ENCODE measurements around the gene ZFYVE28.

The ZFYVE28 gene

GRCh38 chr4:2286904-2287593 lies 131.4 kb downstream of the ZFYVE28 start:
- DNase-seq (ENCODE audit: low spot score): no peak
- no peak for TF ChIP-seq CTCF (IDR thresholded peaks at IDR 0.05; ENCODE audit: extremely low read depth, insufficient read depth, missing control alignments)
- in situ Hi-C loops (cut with MboI; ENCODE audit: low pct_unique_long_range_greater_than_20kb, low sequenced_read_pairs, unreplicated experiment): no loop called here

GRCh38 chr4:2285613-2286381 lies 132.6 kb downstream of the ZFYVE28 start:
- in situ Hi-C loops (cut with MboI; ENCODE audit: low pct_unique_long_range_greater_than_20kb, low sequenced_read_pairs, unreplicated experiment): no loop called here
- no peak for DNase-seq (ENCODE audit: low spot score)
- TF ChIP-seq CTCF (IDR thresholded peaks at IDR 0.05; ENCODE audit: extremely low read depth, insufficient read depth, missing control alignments): no peak

GRCh38 chr4:2284934-2285612 lies 133.4 kb downstream of the ZFYVE28 start:
- no peak for TF ChIP-seq CTCF (IDR thresholded peaks at IDR 0.05; ENCODE audit: extremely low read depth, insufficient read depth, missing control alignments)
- in situ Hi-C loops (cut with MboI; ENCODE audit: low pct_unique_long_range_greater_than_20kb, low sequenced_read_pairs, unreplicated experiment): no loop called here
- no peak for DNase-seq (ENCODE audit: low spot score)

- TF ChIP-seq CTCF (IDR thresholded peaks at IDR 0.05; ENCODE audit: extremely low read depth, insufficient read depth, missing control alignments): no peak
- no peak for DNase-seq (ENCODE audit: low spot score)
- in situ Hi-C loops (cut with MboI; ENCODE audit: low pct_unique_long_range_greater_than_20kb, low sequenced_read_pairs, unreplicated experiment): no loop called here
Observed at GRCh38 chr4:2284161-2284933, 134.1 kb downstream of the ZFYVE28 start.

- in situ Hi-C loops (cut with MboI; ENCODE audit: low pct_unique_long_range_greater_than_20kb, low sequenced_read_pairs, unreplicated experiment): no loop called here
- no peak for TF ChIP-seq CTCF (IDR thresholded peaks at IDR 0.05; ENCODE audit: extremely low read depth, insufficient read depth, missing control alignments)
- no peak for DNase-seq (ENCODE audit: low spot score)
Observed at GRCh38 chr4:2283199-2283711, 135.2 kb downstream of the ZFYVE28 start.

Data from GM13977 (cell line).